HEK293 (cell line): ENCODE data around the gene STIM1.

Experiments used
- GLI4 ChIP-seq: fragments of 450-650 bp; formaldehyde crosslinking; IDR thresholded peaks from 2 replicates; pipeline ENCODE4 v1.5.1; 2016; ENCODE audit warnings: missing biosample characterization, missing genetic modification characterization
- ZBTB21 ChIP-seq: fragments of 450-650 bp; formaldehyde crosslinking; IDR thresholded peaks from 2 replicates; pipeline ENCODE4 v1.5.1; 2017; ENCODE audit warnings: missing biosample characterization, missing genetic modification characterization
- ZNF174 ChIP-seq: fragments of 450-650 bp; formaldehyde crosslinking; IDR thresholded peaks from 2 replicates; pipeline ENCODE4 v1.5.0; 2017; ENCODE audit warnings: missing biosample characterization, mild to moderate bottlenecking, missing genetic modification characterization
- ZNF239 ChIP-seq: fragments of 450-650 bp; formaldehyde crosslinking; IDR thresholded peaks from 2 replicates; pipeline ENCODE4 v1.5.1; 2016; ENCODE audit warnings: missing biosample characterization, missing genetic modification characterization
- ZNF274 ChIP-seq, 2 experiments: fragments of 200-500 bp in 1 of 2; fragments of 450-650 bp in 1 of 2; sonication (Bioruptor generic) in 1 of 2; formaldehyde crosslinking in 1 of 2; IDR thresholded peaks; 2 replicates each; pipeline versions ENCODE4 v1.5.1 to v1.6.1; 2014 to 2016; ENCODE audit warnings: borderline replicate concordance in 1 of 2, inconsistent platforms in 1 of 2, low read length in 1 of 2, missing biosample characterization in 1 of 2, missing genetic modification characterization in 1 of 2
- ZNF433 ChIP-seq: fragments of 450-650 bp; formaldehyde crosslinking; IDR thresholded peaks from 2 replicates; pipeline ENCODE4 v1.5.1; 2016; ENCODE audit warnings: missing biosample characterization, missing genetic modification characterization, low read depth
- ZNF560 ChIP-seq: fragments of 450-650 bp; formaldehyde crosslinking; IDR thresholded peaks from 2 replicates; pipeline ENCODE4 v1.5.1; 2017; ENCODE audit warnings: missing biosample characterization, missing genetic modification characterization, borderline replicate concordance
- ZNF76 ChIP-seq: fragments of 450-650 bp; formaldehyde crosslinking; IDR thresholded peaks from 2 replicates; pipeline ENCODE4; 2016; ENCODE audit warnings: low read depth, missing biosample characterization, missing genetic modification characterization, borderline replicate concordance
- TF ChIP-seq, protein P1 (sequence below): fragments of 450-650 bp; formaldehyde crosslinking; IDR thresholded peaks from 2 replicates; pipeline ENCODE4 v1.5.1; 2016; ENCODE audit warnings: missing biosample characterization, missing genetic modification characterization

DNA sequence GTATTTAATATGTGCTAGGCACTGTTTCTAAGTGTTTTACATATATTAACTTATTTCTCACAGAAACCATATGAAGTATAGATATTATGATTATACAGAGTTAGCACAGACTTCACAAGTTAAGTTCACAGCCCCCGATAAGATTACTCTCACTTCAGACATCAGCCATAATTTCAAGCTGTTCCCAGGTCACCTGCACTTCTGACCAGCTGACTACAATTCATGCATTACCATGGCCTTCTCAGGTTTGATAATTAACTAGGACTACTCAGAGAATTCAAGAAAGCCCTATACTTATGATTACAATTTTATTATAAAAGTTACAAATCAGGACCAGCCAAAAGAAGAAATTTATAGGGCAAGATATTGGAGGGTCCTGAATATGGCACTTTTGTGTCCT is 170.9 kb downstream of the STIM1 start:
- TF ChIP-seq, protein P1, sequence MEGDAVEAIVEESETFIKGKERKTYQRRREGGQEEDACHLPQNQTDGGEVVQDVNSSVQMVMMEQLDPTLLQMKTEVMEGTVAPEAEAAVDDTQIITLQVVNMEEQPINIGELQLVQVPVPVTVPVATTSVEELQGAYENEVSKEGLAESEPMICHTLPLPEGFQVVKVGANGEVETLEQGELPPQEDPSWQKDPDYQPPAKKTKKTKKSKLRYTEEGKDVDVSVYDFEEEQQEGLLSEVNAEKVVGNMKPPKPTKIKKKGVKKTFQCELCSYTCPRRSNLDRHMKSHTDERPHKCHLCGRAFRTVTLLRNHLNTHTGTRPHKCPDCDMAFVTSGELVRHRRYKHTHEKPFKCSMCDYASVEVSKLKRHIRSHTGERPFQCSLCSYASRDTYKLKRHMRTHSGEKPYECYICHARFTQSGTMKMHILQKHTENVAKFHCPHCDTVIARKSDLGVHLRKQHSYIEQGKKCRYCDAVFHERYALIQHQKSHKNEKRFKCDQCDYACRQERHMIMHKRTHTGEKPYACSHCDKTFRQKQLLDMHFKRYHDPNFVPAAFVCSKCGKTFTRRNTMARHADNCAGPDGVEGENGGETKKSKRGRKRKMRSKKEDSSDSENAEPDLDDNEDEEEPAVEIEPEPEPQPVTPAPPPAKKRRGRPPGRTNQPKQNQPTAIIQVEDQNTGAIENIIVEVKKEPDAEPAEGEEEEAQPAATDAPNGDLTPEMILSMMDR (tag by site-specific recombination): no peak
- TF ChIP-seq ZNF174: no peak
- no peak for TF ChIP-seq GLI4 (tag by site-specific recombination)
- TF ChIP-seq ZNF274 (IDR thresholded peaks at IDR 0.05; ENCODE audit: low read length): no peak
- TF ChIP-seq ZNF274 (tag by site-specific recombination; IDR thresholded peaks at IDR 0.05; ENCODE audit: borderline replicate concordance): no peak
- no peak for TF ChIP-seq ZBTB21
- no peak for TF ChIP-seq ZNF76 (tag by site-specific recombination)
- no peak for TF ChIP-seq ZNF433 (tag by site-specific recombination)
- TF ChIP-seq ZNF239 (tag by site-specific recombination): no peak
- no peak for TF ChIP-seq ZNF560 (tag by site-specific recombination)
